BJ (cell line): Measurements from ENCODE around the gene APBB1IP. TPM values are rescaled to one million over a fixed set of nuclear protein-coding genes. Genes with fewer than 3 reads are reported as not detected.
A peak's percentile ranks its signal among the peaks of the same experiment; 100 is the strongest.

Source experiments
- CTCF ChIA-PET: fragments of 350-600 bp; formaldehyde crosslinking; extraction: SDS; loops from one replicate; lab custom pipeline; 2021; ENCODE audit warnings: antibody characterized with exemption, inconsistent platforms; lab: Yijun Ruan, JAX
- POLR2A ChIA-PET: fragments of 300-600 bp; sonication (Branson Sonifier 250); formaldehyde crosslinking; extraction: SDS; loops from one replicate; lab custom pipeline; 2021; ENCODE audit warnings: antibody characterized with exemption; lab: Charles Lee
- DNase-seq: peaks from one replicate; pipeline ENCODE4 v3.0.0-alpha.2; 2011; ENCODE audit warnings: low read depth
- H3K27me3 ChIP-seq: 2 replicates; pipeline ENCODE4 v1.6.0; 2011; ENCODE audit warnings: low read length; ENCODE audit not compliant: control insufficient read depth, insufficient read depth
- H3K36me3 ChIP-seq: 2 replicates; pipeline ENCODE4 v1.5.1; 2011; ENCODE audit warnings: low read length; ENCODE audit not compliant: control insufficient read depth, insufficient read depth
- H3K4me3 ChIP-seq: 2 replicates; pipeline ENCODE4 v1.5.1; 2011; ENCODE audit warnings: low read depth, mild to moderate bottlenecking, control low read depth, low read length
- CTCF ChIP-seq: IDR thresholded peaks from 2 replicates; pipeline ENCODE4 v1.5.1; 2011; ENCODE audit warnings: low read depth, mild to moderate bottlenecking, control low read depth, inconsistent platforms, low read length, moderate library complexity; ENCODE audit not compliant: insufficient read depth
- polyA plus RNA-seq: library from polyadenylated mRNA; depleted of rRNA; stranded (reverse); fragments of >200 nt; gene quantifications from 2 replicates; pipeline ENCODE4 v1.2.3, GENCODE V29; 2011

The APBB1IP gene
- polyA plus RNA-seq, 1 experiment = 4.3 TPM

GRCh38 chr10:26417136-26417535, 21.0 kb upstream of the APBB1IP start:
- Histone ChIP-seq H3K27me3 (no peaks in the 10 kb centered on the region; the same call in none of the 2 replicates), H3K36me3 (no peaks in the 10 kb centered on the region), H3K4me3 (no peak overlapping the region)
- CTCF ChIA-PET = no interaction called here
- POLR2A ChIA-PET = no interaction called here
- no peak for TF ChIP-seq CTCF
- DNase-seq = no peak

GRCh38 chr10:26422977-26423376, 15.2 kb upstream of the APBB1IP start:
- no peak for DNase-seq
- ChIA-PET CTCF (interaction anchor here (0.6 to 1.7 kb wide), 2 partner anchors 12 to 1365 kb away, joined by 3 to 4 read pairs; no protein-coding TSS in a partner anchor), POLR2A (no interaction called here)
- H3K27me3 ChIP-seq = no peaks in the 10 kb centered on the region
- H3K36me3 ChIP-seq = no peaks in the 10 kb centered on the region
- TF ChIP-seq CTCF = no peak
- H3K4me3 ChIP-seq = no peak overlapping the region

GRCh38 chr10:26423722-26424121, 14.4 kb upstream of the APBB1IP start:
- POLR2A ChIA-PET = no interaction called here
- Histone ChIP-seq H3K36me3 (no peaks in the 10 kb centered on the region), H3K4me3 (no peak overlapping the region), H3K27me3 (no peaks in the 10 kb centered on the region)
- TF ChIP-seq CTCF = no peak
- no peak for DNase-seq
- CTCF ChIA-PET = interaction anchor here (0.6 to 1.7 kb wide), 2 partner anchors 13 to 1365 kb away, joined by 3 to 4 read pairs; no protein-coding TSS in a partner anchor

GRCh38 chr10:26430641-26431163, 7.4 kb upstream of the APBB1IP start:
- Histone ChIP-seq H3K4me3 (no peak overlapping the region), H3K27me3 (no peaks in the 10 kb centered on the region), H3K36me3 (no peaks in the 10 kb centered on the region)
- CTCF ChIA-PET = interaction anchor here (0.6 to 0.7 kb wide), 3 partner anchors 18 to 142 kb away, joined by 3 to 5 read pairs (median 3); no protein-coding TSS in a partner anchor
- no peak for TF ChIP-seq CTCF
- peak; percentile 48 for DNase-seq
- POLR2A ChIA-PET = no interaction called here

- POLR2A ChIA-PET = no interaction called here
- Histone ChIP-seq H3K27me3 (no peaks in the 10 kb centered on the region), H3K36me3 (no peaks in the 10 kb centered on the region), H3K4me3 (no peak overlapping the region)
- TF ChIP-seq CTCF = no peak
- no peak for DNase-seq
- CTCF ChIA-PET = no interaction called here
Measured at GRCh38 chr10:26432938-26433337, 5.2 kb upstream of the APBB1IP start.
